Uterus (tissue), 2 donors: Measurements from ENCODE around the gene SLC25A48.

ENCODE experiments used
- POLR2A ChIP-seq, 2 donors: fragments of 450-650 bp; IDR thresholded peaks; one replicate each; pipeline ENCODE4 v1.6.1; 2016; ENCODE audit warnings: antibody characterized with exemption in 2 of 2, mild to moderate bottlenecking in 1 of 2, moderate library complexity in 1 of 2
- TF ChIP-seq, protein P1 (sequence below), 4 experiments: fragments of 200-600 bp in 2 of 4; fragments of 450-650 bp in 2 of 4; sonication (generic) in 2 of 4; IDR thresholded peaks; one replicate each; pipeline ENCODE4 v1.5.1; 2016 to 2019; ENCODE audit warnings: antibody characterized with exemption in 4 of 4, mild to moderate bottlenecking in 2 of 4, moderate library complexity in 1 of 4

DNA sequence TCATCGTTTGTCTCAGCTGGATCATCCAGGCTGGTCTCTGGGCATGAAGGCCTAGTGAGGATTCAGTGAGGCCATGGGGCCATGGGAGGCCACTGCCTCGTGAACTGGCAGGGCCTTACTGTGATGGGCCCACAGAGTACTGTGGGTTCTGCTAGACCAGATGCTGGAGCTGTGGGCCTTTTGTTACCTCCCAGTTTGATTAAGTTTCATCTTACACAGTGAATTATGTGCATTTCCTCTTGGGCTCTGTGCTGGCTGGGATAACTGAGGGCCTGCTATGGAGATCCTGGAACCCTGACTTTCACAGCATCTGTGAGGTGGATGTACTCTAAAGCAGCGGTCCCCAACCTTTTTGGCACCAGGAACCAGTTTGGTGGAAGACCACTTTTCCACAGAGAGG is 19.7 kb upstream of the SLC25A48 start:
- no peak for TF ChIP-seq POLR2A (IDR thresholded peaks at IDR 0.05)
- TF ChIP-seq, protein P1, sequence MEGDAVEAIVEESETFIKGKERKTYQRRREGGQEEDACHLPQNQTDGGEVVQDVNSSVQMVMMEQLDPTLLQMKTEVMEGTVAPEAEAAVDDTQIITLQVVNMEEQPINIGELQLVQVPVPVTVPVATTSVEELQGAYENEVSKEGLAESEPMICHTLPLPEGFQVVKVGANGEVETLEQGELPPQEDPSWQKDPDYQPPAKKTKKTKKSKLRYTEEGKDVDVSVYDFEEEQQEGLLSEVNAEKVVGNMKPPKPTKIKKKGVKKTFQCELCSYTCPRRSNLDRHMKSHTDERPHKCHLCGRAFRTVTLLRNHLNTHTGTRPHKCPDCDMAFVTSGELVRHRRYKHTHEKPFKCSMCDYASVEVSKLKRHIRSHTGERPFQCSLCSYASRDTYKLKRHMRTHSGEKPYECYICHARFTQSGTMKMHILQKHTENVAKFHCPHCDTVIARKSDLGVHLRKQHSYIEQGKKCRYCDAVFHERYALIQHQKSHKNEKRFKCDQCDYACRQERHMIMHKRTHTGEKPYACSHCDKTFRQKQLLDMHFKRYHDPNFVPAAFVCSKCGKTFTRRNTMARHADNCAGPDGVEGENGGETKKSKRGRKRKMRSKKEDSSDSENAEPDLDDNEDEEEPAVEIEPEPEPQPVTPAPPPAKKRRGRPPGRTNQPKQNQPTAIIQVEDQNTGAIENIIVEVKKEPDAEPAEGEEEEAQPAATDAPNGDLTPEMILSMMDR (IDR thresholded peaks at IDR 0.05): no peak
